Fibroblast of skin of left biceps (primary cell): ENCODE results near the gene CHST15.
"Not testable (repeated sequence)": the region's sequence is repeated elsewhere in the genome, so short reads cannot be mapped to it uniquely, and the experiment has no call there.

Experiments used
- DNase-seq, 2 experiments: peaks; one replicate each; pipeline ENCODE4 v3.0.0-alpha.2; 2013; ENCODE audit warnings: low read depth in 2 of 2

Gene CHST15

GRCh38 chr10:124099604-124100003 lies 6.2 kb upstream of the CHST15 start:
- DNase-seq = no peak

GRCh38 chr10:124098575-124098974 lies 5.2 kb upstream of the CHST15 start:
- DNase-seq = no peak

- DNase-seq = no peak
Measured at GRCh38 chr10:124097883-124098282, 4.5 kb upstream of the CHST15 start.

- no peak for DNase-seq
Measured at GRCh38 chr10:124096494-124096893, 3.1 kb upstream of the CHST15 start.

- not testable (repeated sequence) for DNase-seq
Measured at GRCh38 chr10:124095801-124096200, 2.4 kb upstream of the CHST15 start.

GRCh38 chr10:124095096-124095495 lies 1.7 kb upstream of the CHST15 start:
- no peak for DNase-seq

- DNase-seq = no peak
Measured at GRCh38 chr10:124094419-124094785, 1.0 kb upstream of the CHST15 start.

- not testable (repeated sequence) for DNase-seq
Measured at GRCh38 chr10:124093774-124094418, 498 bp upstream of the CHST15 start.

GRCh38 chr10:124092250-124092859 lies 1.0 kb downstream of the CHST15 start:
- DNase-seq = no peak

GRCh38 chr10:124091646-124092249 lies 1.6 kb downstream of the CHST15 start:
- no peak for DNase-seq

- DNase-seq = no peak
Measured at GRCh38 chr10:124090601-124091209, 2.7 kb downstream of the CHST15 start.

- DNase-seq = no peak
Measured at GRCh38 chr10:124089859-124090258, 3.5 kb downstream of the CHST15 start.

- DNase-seq = no peak
Measured at GRCh38 chr10:124088915-124089314, 4.5 kb downstream of the CHST15 start.

- DNase-seq = no peak
Measured at GRCh38 chr10:124087672-124088634, 5.4 kb downstream of the CHST15 start.

- DNase-seq = no peak
Measured at GRCh38 chr10:124086787-124087671, 6.4 kb downstream of the CHST15 start.

- no peak for DNase-seq
Measured at GRCh38 chr10:124086097-124086710, 7.2 kb downstream of the CHST15 start.

- no peak for DNase-seq
Measured at GRCh38 chr10:124085680-124086079, 7.7 kb downstream of the CHST15 start.

- no peak for DNase-seq
Measured at GRCh38 chr10:124084708-124085107, 8.7 kb downstream of the CHST15 start.

- no peak for DNase-seq
Measured at GRCh38 chr10:124083740-124084397, 9.5 kb downstream of the CHST15 start.
